ENCODE measurements around the gene RRP12.
"Not testable (repeated sequence)": the region's sequence is repeated elsewhere in the genome, so short reads cannot be mapped to it uniquely, and the experiment has no call there.

The RRP12 gene

GRCh38 chr10:97366572-97366971 is 34.6 kb downstream of the RRP12 start:
- no peak for DNase-seq

DNA sequence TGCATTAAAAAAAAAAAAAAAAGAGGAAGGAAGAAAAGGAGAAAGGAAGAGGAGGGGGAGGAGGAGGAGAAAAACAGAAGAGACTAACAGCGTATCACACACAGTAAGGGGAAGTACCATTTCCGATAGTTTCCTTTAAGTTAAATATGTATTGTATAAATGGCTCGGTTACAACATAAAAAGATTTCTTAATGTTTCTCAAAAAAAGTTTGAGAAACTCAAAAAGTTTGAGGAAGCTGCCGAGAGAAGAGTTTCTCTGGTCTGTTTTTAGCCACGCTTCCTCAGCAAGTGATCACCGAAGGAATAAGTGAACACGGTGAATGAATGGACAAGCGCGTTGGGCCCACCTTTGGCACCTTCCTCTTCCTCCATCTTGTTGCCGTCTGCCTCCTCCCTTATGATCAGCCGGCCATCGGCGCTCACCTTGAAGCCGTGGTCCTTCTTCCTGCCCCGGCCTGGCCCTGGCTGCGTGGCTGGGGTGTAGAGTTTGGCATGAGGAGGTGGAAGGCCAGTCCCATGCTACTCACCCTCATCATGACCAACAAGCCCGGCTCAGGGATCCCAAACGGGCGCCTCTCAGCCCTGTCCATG is 35.3 kb downstream of the RRP12 start:
- no peak for DNase-seq

- DNase-seq, result no peak
These were observed 38.1 kb downstream of the RRP12 start for GRCh38 chr10:97363071-97363470.

- no peak for DNase-seq
These were observed 38.7 kb downstream of the RRP12 start for GRCh38 chr10:97362310-97363033.

DNA sequence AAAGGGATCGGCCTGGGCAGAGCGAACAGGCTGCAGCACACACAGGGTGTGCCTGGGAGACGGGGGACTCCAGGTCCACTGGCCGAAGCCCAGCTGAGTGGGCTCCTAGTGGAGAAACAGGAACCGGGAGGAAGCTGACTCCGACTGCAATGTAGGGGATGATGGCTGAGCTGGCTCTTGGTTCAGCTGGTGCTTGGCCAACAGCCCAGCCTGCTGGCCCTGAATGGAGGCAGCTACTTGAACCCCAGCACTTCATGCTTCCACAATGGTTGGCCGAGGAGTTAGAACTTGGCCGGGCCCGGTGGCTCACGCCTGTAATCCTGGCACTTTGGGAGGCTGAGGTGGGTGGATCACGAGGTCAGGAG is 39.6 kb downstream of the RRP12 start:
- no peak for DNase-seq

DNA sequence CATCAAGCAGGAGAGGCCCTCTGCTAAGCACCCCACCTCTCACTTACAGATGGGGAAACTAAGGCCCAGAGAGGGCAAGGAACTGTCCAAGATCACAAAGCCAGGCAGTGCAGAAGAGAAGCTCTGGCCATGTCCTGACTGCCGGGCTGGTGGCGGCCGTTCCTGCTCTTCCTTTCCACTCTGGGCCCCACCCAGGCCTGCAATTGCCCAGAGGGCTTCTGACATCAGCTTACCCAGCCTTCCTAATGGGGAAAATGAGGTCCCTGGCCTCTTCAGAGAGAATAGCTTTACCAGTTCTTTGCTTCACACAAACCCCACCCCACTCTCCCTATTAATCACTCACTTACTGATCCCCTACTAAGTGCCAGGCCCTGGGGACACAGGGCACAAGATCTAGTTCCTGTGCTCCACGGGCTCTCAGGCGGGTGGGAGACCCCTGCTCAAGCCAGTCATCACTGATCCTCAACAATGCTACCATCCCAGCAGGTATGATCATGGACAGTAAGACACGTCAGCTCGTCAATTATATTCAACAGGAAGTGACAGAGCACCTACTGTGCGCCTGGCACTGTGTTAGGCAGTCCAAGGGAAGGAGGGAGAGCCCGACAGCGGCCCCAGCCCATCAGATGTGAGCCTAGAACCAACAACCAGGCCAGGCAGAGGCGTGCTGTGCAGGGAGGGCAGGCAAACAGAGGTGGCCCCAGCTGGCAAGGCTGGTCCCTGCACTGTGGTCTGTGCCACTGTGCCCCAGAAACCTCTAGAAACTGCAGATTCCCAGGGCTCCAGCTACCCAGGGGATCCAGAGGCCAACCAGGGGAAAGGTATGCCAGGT is 40.2 kb downstream of the RRP12 start:
- no peak for DNase-seq

- DNase-seq, result no peak
These were observed 42.4 kb downstream of the RRP12 start for GRCh38 chr10:97358781-97359180.

- DNase-seq, result no peak
These were observed 42.8 kb downstream of the RRP12 start for GRCh38 chr10:97358349-97358748.

DNA sequence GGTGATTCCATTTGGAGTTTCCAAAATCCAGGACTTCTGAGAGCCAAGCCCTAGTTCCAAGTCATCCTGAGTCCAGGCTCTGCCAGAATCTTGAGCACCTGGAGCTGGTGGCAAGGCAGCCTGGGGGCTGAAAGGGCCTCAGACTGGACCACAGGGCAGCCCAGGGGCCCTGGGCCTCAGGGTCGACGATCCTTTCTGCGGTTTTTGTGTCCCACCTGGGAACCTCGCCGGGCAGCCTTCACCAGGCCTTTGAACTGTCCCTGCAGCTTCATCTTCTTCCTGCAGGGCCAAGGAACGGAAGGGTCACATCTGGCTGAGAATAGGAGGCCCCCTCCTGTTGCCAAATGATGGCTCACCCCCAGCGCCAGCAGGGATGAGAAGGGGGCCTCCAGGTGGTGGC is 44.2 kb downstream of the RRP12 start:
- DNase-seq, result no peak

GRCh38 chr10:97356318-97356914 is 44.7 kb downstream of the RRP12 start:
- peak; percentile 10 for DNase-seq

DNA sequence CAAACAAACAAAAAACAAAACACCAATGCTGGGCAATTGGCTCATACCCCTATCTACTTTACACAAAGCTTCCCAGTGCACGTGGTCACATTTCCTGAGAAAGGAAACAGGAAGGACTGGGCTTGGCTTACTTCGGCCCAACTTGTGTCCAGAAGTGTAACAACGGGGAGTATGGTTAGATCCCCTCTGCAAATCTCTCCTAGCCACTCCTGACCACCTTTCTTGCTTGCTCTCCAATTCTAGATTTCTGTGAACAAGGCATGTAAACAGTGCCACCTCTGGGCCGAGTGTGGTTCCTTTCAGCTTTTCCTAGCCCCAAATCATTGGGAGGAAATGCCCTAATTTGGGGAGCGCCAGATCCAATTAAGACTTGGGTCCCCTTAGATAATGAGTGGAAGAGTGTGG is 45.6 kb downstream of the RRP12 start:
- DNase-seq, result no peak

- no peak for DNase-seq
These were observed 47.2 kb downstream of the RRP12 start for GRCh38 chr10:97353945-97354344.

DNA sequence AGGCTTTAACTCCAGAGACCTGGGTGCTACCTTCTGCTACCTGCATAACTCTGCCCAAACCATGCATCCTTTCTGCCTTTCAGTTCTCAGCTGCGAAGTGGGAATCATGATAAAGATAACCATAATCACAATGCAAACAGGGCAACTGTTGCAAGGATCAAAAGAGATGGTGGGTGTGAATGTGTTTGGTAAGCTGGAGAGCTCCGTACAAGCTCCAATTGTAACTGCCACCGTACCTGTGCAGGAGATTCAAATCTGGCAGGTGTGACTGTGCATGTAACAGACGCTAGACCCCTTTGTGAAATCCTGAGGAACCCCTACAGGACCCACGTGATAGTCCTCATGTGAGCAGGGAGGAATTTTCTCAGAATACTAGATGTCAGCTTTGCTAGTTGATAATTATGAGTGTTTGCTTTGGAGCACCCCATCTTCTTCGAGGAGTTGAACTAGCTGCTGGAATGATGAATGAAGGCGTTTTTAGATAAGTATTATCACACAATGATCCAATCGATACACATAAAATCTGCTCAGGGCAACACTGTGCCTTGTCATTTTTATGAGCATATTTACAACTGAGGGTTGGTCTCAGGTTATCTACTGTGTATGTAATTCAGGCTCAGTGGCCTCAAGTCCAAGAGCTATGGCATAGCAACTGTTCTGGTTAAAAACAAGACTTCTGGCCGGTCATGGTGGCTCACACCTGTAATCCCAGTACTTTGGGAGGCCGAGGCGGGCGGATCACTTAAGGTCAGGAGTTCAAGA is 51.2 kb downstream of the RRP12 start:
- no peak for DNase-seq

- DNase-seq, result no peak
These were observed 53.8 kb downstream of the RRP12 start for GRCh38 chr10:97347317-97347716.

DNA sequence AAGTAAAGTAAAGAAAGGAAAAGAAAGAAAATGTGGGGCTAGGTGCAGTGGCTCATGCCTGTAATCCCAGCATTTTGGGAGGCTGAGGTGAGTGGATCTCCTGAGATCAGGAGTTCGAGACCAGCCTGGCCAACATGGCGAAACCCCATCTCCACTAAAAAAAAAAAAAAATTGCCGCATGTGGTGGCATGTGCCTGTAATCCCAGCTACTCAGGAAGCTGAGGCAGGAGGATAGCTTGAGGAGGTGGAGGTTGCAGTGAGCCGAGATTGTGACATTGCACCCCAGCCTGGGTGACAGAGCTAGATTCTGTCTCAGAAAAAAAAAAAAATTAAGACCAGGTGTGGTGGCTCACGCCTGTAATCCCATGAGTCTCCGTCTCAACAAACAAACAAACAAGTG is 57.5 kb downstream of the RRP12 start:
- DNase-seq, result not testable (repeated sequence)

DNA sequence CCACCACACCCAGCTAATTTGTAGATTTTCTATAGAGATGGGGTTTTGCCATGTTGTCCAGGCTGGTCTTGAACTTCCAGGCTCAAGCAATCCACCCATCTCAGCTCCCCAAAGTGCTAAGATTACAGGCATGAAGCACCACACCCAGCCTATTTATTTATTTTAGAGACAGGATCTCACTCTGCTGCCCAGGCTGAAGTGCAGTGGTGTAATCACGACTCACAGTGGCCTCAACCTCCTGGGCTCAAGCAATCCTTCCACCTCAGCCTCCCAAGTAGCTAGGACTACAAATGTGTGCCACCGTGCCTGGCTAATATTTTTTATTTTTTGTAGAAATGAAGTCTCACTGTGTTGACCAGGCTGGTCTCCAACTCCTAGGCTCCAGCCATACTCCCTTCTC is 59.7 kb downstream of the RRP12 start:
- no peak for DNase-seq

GRCh38 chr10:97338041-97338440 is 63.1 kb downstream of the RRP12 start:
- DNase-seq, result no peak

DNA sequence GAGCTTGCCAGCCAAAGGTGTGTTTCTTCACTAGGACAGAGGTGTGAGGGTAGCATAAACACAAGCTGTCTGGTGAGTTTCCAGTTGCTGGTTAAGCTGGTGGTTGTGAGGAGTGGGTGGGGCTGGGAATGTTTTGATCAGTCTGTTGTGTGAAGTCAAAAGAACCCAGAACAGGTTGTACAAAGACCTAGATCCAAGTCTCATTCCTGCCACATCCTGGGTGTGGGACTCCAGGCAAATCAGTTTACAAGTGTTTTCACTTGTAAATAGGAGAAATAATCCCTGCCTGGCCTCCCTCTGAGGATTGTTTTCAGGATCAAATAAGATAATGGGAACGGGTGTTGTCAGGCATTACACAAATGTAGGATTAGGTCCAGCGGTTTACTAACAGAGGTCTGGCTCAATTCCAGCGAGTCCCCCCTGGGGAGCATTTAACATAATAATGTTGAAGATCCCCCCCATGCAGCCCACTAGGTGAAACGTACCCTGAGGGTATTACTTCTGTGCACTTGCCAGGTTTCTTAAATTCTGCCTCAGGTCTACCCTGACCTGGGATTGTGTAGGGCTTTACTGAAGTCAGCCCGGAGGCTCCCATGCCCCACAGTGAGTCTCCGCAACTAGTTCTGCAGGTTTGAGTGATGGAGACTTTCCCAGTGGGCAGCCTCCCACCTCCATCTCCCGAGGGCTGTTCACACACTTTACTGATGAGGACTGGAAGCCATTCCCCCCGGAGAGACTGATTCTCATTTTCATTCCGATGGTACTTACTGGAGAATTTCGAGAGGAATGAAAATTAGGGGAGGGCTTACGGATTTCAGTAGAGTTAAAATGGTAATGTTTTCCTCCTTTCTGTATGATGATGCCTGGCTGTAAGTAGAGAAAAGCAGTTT is 64.0 kb downstream of the RRP12 start:
- DNase-seq, result no peak

GRCh38 chr10:97336446-97336845 is 64.7 kb downstream of the RRP12 start:
- DNase-seq, result no peak

DNA sequence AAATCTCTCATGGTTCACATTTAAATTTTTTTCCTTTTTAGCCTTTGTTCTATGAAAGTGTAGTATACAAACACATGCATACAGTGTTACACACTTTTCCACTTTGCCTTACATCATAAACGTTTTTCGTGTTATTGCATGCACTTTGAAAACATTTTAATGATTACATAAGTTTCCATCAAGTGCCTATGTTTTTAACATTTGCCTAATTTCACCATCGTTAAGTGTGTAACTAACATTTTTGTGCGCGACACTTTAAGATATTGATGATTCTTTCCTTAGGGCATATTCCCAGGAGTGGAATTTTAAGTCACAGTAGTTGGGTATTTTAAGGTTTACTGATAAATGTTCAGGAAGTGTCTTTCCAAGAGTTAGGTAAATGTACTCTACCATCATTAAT is 65.1 kb downstream of the RRP12 start:
- DNase-seq, result no peak

- peak; percentile 8 for DNase-seq
These were observed 65.9 kb downstream of the RRP12 start for GRCh38 chr10:97335188-97335619.
